Endodermal cell (in vitro differentiated cells): Measurements from ENCODE around the gene DDX52. TPM values are rescaled to one million over a fixed set of nuclear protein-coding genes. Genes with fewer than 3 reads are reported as not detected.
"Not testable (repeated sequence)": the region's sequence is repeated elsewhere in the genome, so short reads cannot be mapped to it uniquely, and the experiment has no call there.

Experiments used
- DNase-seq: peaks from one replicate; pipeline ENCODE4 v3.0.0-alpha.2; 2017
- H3K27ac ChIP-seq: 2 replicates; pipeline ENCODE4 v1.5.1; 2013; ENCODE audit warnings: mild to moderate bottlenecking, low read depth, low read length, moderate library complexity
- H3K27me3 ChIP-seq: 2 replicates; pipeline ENCODE4 v1.6.1; 2013; ENCODE audit warnings: mild to moderate bottlenecking, low read length, moderate library complexity; ENCODE audit not compliant: insufficient read depth, control insufficient read depth, poor library complexity, severe bottlenecking
- H3K36me3 ChIP-seq: 2 replicates; pipeline ENCODE4 v1.7.0; 2013; ENCODE audit warnings: mild to moderate bottlenecking, low read length, moderate library complexity; ENCODE audit not compliant: control insufficient read depth, insufficient read depth
- H3K4me1 ChIP-seq: one replicate; pipeline ENCODE4 v1.7.0; 2013; ENCODE audit warnings: low read length; ENCODE audit not compliant: control insufficient read depth, insufficient read depth
- H3K4me3 ChIP-seq: 2 replicates; pipeline ENCODE4 v1.5.1; 2013; ENCODE audit warnings: mild to moderate bottlenecking, low read length, moderate library complexity
- H3K9ac ChIP-seq: 2 replicates; pipeline ENCODE4 v1.6.1; 2013; ENCODE audit warnings: mild to moderate bottlenecking, low read length, moderate library complexity; ENCODE audit not compliant: poor library complexity, severe bottlenecking; ENCODE audit errors: extremely low read depth
- H3K9me3 ChIP-seq: 2 replicates; pipeline ENCODE4 v1.6.1; 2013; ENCODE audit warnings: mild to moderate bottlenecking, low read length, moderate library complexity; ENCODE audit not compliant: control insufficient read depth
- H3K27ac Mint-ChIP-seq: 2 replicates; pipeline ENCODE4 v1.8.0; 2020; ENCODE audit warnings: mixed read lengths
- H3K27me3 Mint-ChIP-seq: 2 replicates; pipeline ENCODE4 v1.8.0; 2021; ENCODE audit warnings: mild to moderate bottlenecking, mixed read lengths; ENCODE audit not compliant: insufficient read depth
- H3K36me3 Mint-ChIP-seq: 2 replicates; pipeline ENCODE4 v1.8.0; 2020; ENCODE audit warnings: low read depth, mixed read lengths
- H3K4me1 Mint-ChIP-seq: 2 replicates; pipeline ENCODE4 v1.8.0; 2020; ENCODE audit warnings: mixed read lengths
- H3K4me3 Mint-ChIP-seq: 2 replicates; pipeline ENCODE4 v1.8.0; 2020; ENCODE audit warnings: mild to moderate bottlenecking, moderate library complexity, mixed read lengths
- H3K9me3 Mint-ChIP-seq: 2 replicates; pipeline ENCODE4 v1.8.0; 2020; ENCODE audit warnings: mild to moderate bottlenecking, mixed read lengths
- WGBS, 2 experiments: methylation state at CpG; one replicate each; pipeline versions ENCODE4 v1.1.5 to v1.1.7; 2013; ENCODE audit warnings: missing lambda C conversion rate in 2 of 2, mixed read lengths in 1 of 2; ENCODE audit not compliant: insufficient coverage in 1 of 2, insufficient read length in 1 of 2; 5-methylcytosine and 5-hydroxymethylcytosine counted together
- total RNA-seq, 2 donors: library from RNA; stranded (reverse); fragmentation: NEBNext Ultra II Directional in 1 of 2; extraction: Animal tissue kit (Norgen Biotek cat#: 25700) in 1 of 2; gene quantifications; 2 replicates in 1 of 2; 3 replicates in 1 of 2; pipeline ENCODE4 v1.2.1, GENCODE V29; 2021
- TF ChIP-seq, protein P1 (sequence below): fragments of 200-600 bp; sonication (generic); conservative IDR thresholded peaks from 2 replicates; pipeline ENCODE4 v1.5.0; 2021; ENCODE audit warnings: antibody characterized with exemption, mild to moderate bottlenecking

DDX52 gene
- total RNA-seq, 2 donors from 2014 or later, result 51.5 to 63.3 TPM

DNA sequence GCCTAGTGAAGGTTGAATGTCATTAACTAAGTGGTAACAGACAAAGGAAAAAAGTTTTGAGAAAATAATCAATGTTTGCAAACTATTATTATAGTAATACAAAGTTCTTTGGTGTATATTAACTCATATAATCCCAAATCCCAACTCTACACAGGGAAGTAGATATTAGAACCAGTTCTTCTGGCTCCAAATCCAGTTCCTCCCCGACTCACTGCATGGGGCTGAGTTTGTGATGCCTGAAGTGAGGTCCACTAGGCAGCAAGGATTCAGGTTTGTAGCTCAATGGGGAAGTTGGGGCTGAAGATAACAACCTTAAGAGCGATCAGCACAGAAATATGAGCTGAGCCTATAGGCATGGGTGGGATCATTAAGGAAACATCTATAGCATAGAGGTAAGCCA is 28.4 kb downstream of the DDX52 start:
- Histone ChIP-seq H3K27ac (no peak overlapping the region), H3K4me1 (no peaks in the 10 kb centered on the region), H3K4me3 (no peak overlapping the region), H3K9ac (no peak overlapping the region), H3K27me3 (no peaks in the 10 kb centered on the region), H3K36me3 (peaks cover 67% of the 10 kb centered on the region), H3K9me3 (no peaks in the 10 kb centered on the region)
- TF ChIP-seq, protein P1, sequence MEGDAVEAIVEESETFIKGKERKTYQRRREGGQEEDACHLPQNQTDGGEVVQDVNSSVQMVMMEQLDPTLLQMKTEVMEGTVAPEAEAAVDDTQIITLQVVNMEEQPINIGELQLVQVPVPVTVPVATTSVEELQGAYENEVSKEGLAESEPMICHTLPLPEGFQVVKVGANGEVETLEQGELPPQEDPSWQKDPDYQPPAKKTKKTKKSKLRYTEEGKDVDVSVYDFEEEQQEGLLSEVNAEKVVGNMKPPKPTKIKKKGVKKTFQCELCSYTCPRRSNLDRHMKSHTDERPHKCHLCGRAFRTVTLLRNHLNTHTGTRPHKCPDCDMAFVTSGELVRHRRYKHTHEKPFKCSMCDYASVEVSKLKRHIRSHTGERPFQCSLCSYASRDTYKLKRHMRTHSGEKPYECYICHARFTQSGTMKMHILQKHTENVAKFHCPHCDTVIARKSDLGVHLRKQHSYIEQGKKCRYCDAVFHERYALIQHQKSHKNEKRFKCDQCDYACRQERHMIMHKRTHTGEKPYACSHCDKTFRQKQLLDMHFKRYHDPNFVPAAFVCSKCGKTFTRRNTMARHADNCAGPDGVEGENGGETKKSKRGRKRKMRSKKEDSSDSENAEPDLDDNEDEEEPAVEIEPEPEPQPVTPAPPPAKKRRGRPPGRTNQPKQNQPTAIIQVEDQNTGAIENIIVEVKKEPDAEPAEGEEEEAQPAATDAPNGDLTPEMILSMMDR, result no peak
- 94 to 98% methylated on average over 2 of the region's 2 CpGs for WGBS, 2 experiments
- Mint-ChIP-seq H3K4me3 (no peak overlapping the region), H3K27ac (no peak overlapping the region), H3K27me3 (no peaks in the 10 kb centered on the region), H3K9me3 (no peaks in the 10 kb centered on the region), H3K36me3 (peaks cover 48% of the 10 kb centered on the region), H3K4me1 (no peaks in the 10 kb centered on the region)
- DNase-seq, result no peak

DNA sequence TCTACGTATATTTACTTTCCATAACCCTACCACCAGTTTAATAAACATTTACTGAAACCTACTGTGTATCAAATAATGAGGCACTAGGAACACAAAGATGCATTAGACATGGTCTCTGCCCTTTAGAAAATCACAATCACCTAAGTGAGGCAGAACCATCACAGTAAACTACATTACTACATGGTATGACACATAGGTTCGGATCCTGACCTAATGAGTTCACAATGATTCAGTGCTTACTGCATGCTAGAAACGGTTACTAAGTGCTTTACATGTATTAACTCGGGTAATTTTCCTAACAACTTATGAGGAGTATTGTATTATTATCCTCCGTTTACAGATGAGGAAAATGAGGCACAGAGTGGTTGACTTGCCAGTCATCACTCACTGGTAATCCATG is 28.9 kb downstream of the DDX52 start:
- peaks cover 44% of the 10 kb centered on the region for H3K36me3 Mint-ChIP-seq
- no peak overlapping the region for H3K27ac ChIP-seq
- no peak overlapping the region for H3K4me3 ChIP-seq
- TF ChIP-seq, protein P1, result no peak
- DNase-seq, result no peak
- H3K27me3 Mint-ChIP-seq, result no peaks in the 10 kb centered on the region
- H3K9ac ChIP-seq, result no peak overlapping the region
- H3K4me1 ChIP-seq, result no peaks in the 10 kb centered on the region
- H3K4me3 Mint-ChIP-seq, result no peak overlapping the region
- H3K9me3 ChIP-seq, result no peaks in the 10 kb centered on the region
- no peaks in the 10 kb centered on the region for H3K9me3 Mint-ChIP-seq
- peaks cover 63% of the 10 kb centered on the region for H3K36me3 ChIP-seq
- no peaks in the 10 kb centered on the region for H3K27me3 ChIP-seq
- no peak overlapping the region for H3K27ac Mint-ChIP-seq
- no peaks in the 10 kb centered on the region for H3K4me1 Mint-ChIP-seq
- WGBS, 2 experiments, result 96 to 97% methylated on average over 5 of the region's 5 CpGs

DNA sequence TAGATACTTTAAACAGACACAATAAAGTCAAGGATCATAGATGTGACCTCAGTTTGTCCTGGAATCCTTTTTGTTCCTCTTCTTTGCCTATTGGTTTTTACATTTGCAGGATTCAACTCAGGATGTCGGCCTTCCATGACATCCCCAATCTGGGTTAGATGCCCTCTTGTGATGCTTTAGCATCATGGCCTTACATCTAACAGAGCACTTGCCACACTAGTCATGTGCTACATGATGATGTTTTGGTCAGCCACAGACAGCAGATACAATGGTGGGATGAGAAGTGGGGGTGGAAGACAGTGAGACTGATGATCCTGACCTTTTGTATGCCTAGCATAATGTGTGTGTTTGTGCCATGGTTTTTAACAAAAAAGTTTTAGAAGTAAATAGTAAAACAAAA is 32.3 kb downstream of the DDX52 start:
- Mint-ChIP-seq H3K9me3 (no peaks in the 10 kb centered on the region), H3K36me3 (peaks cover 30% of the 10 kb centered on the region), H3K27me3 (no peaks in the 10 kb centered on the region), H3K4me3 (no peak overlapping the region), H3K27ac (no peak overlapping the region), H3K4me1 (no peaks in the 10 kb centered on the region)
- no peak for DNase-seq
- Histone ChIP-seq H3K27ac (no peak overlapping the region), H3K9me3 (no peaks in the 10 kb centered on the region), H3K27me3 (no peaks in the 10 kb centered on the region), H3K36me3 (peaks cover 39% of the 10 kb centered on the region), H3K4me1 (no peaks in the 10 kb centered on the region), H3K4me3 (no peak overlapping the region), H3K9ac (no peak overlapping the region)
- TF ChIP-seq, protein P1, result no peak
- WGBS, 2 experiments, result 93 to 100% methylated on average over 1 of the region's 1 CpG

DNA sequence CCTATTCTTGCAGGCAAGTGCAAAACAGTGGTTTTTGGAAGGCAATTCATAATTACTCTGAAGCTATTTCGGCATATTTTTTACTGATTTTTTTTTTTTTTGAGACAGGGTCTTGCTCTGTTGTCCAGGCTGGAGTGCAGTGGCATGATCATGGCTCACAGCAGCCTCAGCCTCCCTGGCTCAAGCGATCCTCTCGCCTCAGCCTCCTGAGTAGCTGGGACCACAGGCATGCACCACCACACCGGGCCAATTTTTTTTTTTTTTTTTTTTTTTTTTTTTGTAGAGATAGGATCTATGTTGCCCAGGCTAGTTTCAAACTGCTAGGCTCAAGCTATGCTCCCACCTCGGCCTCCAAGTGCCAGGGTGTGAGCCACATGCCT is 33.2 kb downstream of the DDX52 start:
- not testable (repeated sequence) for H3K9me3 ChIP-seq, H3K4me3 ChIP-seq, H3K27me3 Mint-ChIP-seq, H3K4me1 ChIP-seq, H3K27me3 ChIP-seq, H3K9me3 Mint-ChIP-seq, H3K4me1 Mint-ChIP-seq, DNase-seq
- peak overlapping the region; percentile 98 for H3K27ac Mint-ChIP-seq
- H3K36me3 ChIP-seq, result peaks cover 44% of the 10 kb centered on the region
- H3K27ac ChIP-seq, result peak overlapping the region; percentile 95
- 96 to 100% methylated on average over 2 to 4 of the region's 5 CpGs for WGBS, 2 experiments
- H3K9ac ChIP-seq, result peak overlapping the region; percentile 61
- peaks cover 29% of the 10 kb centered on the region for H3K36me3 Mint-ChIP-seq
- H3K4me3 Mint-ChIP-seq, result peak overlapping the region; percentile 85
